HG03378 (cell line): ENCODE results near the gene FAM83E.
"Not testable (repeated sequence)": the region's sequence is repeated elsewhere in the genome, so short reads cannot be mapped to it uniquely, and the experiment has no call there.

Experiments used
- ATAC-seq: cut with Tn5 transposase; IDR thresholded peaks from one replicate; pipeline ENCODE4 v1.9.1; 2021; ENCODE audit warnings: mild to moderate bottlenecking, moderate library complexity; ENCODE audit not compliant: unreplicated experiment

FAM83E gene

GRCh38 chr19:48614436-48615230 is at the start of gene FAM83E:
Gene FAM83E, minus strand, starts transcription at chr19:48615076. Its CDS starts 1,704 bp downstream, at chr19:48613372.
- no peak for ATAC-seq

GRCh38 chr19:48664476-48664875 is 49.6 kb upstream of the FAM83E start:
- no peak for ATAC-seq

GRCh38 chr19:48663667-48664066 is 48.8 kb upstream of the FAM83E start:
- ATAC-seq, result no peak

- ATAC-seq, result no peak
Measured at GRCh38 chr19:48661711-48662090, 46.8 kb upstream of the FAM83E start.

GRCh38 chr19:48660852-48661710 is 46.2 kb upstream of the FAM83E start:
- ATAC-seq, result peak; percentile 82

GRCh38 chr19:48659768-48660167 is 44.9 kb upstream of the FAM83E start:
- no peak for ATAC-seq

- ATAC-seq, result no peak
Measured at GRCh38 chr19:48658483-48658882, 43.6 kb upstream of the FAM83E start.

- not testable (repeated sequence) for ATAC-seq
Measured at GRCh38 chr19:48657828-48658227, 43.0 kb upstream of the FAM83E start.

GRCh38 chr19:48656840-48657474 is 42.1 kb upstream of the FAM83E start:
- no peak for ATAC-seq

GRCh38 chr19:48654299-48655059 is 39.6 kb upstream of the FAM83E start:
- no peak for ATAC-seq

GRCh38 chr19:48651683-48652048 is 36.8 kb upstream of the FAM83E start:
- ATAC-seq, result no peak

GRCh38 chr19:48650974-48651682 is 36.3 kb upstream of the FAM83E start:
- ATAC-seq, result no peak

GRCh38 chr19:48648134-48648533 is 33.3 kb upstream of the FAM83E start:
- no peak for ATAC-seq

GRCh38 chr19:48646722-48647216 is 31.9 kb upstream of the FAM83E start:
- ATAC-seq, result no peak

GRCh38 chr19:48646001-48646721 is 31.3 kb upstream of the FAM83E start, which contains the start of gene CA11:
Gene CA11, minus strand, starts transcription at chr19:48646187. Its CDS starts 555 bp downstream, at chr19:48645632.
- ATAC-seq, result no peak

- ATAC-seq, result no peak
Measured at GRCh38 chr19:48645620-48646000, 30.7 kb upstream of the FAM83E start.

- ATAC-seq, result peak; percentile 44
Measured at GRCh38 chr19:48644839-48645619, 30.2 kb upstream of the FAM83E start.

- ATAC-seq, result no peak
Measured at GRCh38 chr19:48644355-48644754, 29.5 kb upstream of the FAM83E start.
